WI38 (cell line): Measurements from ENCODE around the gene CAPN5.
"Not testable (repeated sequence)": the region's sequence is repeated elsewhere in the genome, so short reads cannot be mapped to it uniquely, and the experiment has no call there.

ENCODE experiments used
- H3K4me3 ChIP-seq: 2 replicates; pipeline ENCODE4 v1.5.1; 2011; ENCODE audit warnings: low read depth, mild to moderate bottlenecking, control low read depth, low read length
- CTCF ChIP-seq: IDR thresholded peaks from 2 replicates; pipeline ENCODE4 v1.5.1; 2012; ENCODE audit warnings: low read depth, mild to moderate bottlenecking, control low read depth, low read length

The CAPN5 gene

GRCh38 chr11:77057938-77058474 lies 8.8 kb upstream of the CAPN5 start:
- H3K4me3 ChIP-seq: no peak overlapping the region
- TF ChIP-seq CTCF: no peak

GRCh38 chr11:77058900-77059299 lies 7.9 kb upstream of the CAPN5 start:
- no peak overlapping the region for H3K4me3 ChIP-seq
- TF ChIP-seq CTCF: no peak

GRCh38 chr11:77059806-77060205 lies 7.0 kb upstream of the CAPN5 start:
- no peak for TF ChIP-seq CTCF
- H3K4me3 ChIP-seq: no peak overlapping the region

- no peak overlapping the region for H3K4me3 ChIP-seq
- TF ChIP-seq CTCF: no peak
Observed at GRCh38 chr11:77060234-77060633, 6.5 kb upstream of the CAPN5 start.

GRCh38 chr11:77061258-77061657 lies 5.5 kb upstream of the CAPN5 start:
- not testable (repeated sequence) for H3K4me3 ChIP-seq

GRCh38 chr11:77062924-77063323 lies 3.8 kb upstream of the CAPN5 start:
- H3K4me3 ChIP-seq: no peak overlapping the region
- no peak for TF ChIP-seq CTCF

- H3K4me3 ChIP-seq: no peak overlapping the region
- TF ChIP-seq CTCF: no peak
Observed at GRCh38 chr11:77063407-77063806, 3.4 kb upstream of the CAPN5 start.

GRCh38 chr11:77063861-77064260 lies 2.9 kb upstream of the CAPN5 start:
- H3K4me3 ChIP-seq: no peak overlapping the region
- no peak for TF ChIP-seq CTCF
